ENCODE results near the gene UPK3BL2.
"Not testable (repeated sequence)": the region's sequence is repeated elsewhere in the genome, so short reads cannot be mapped to it uniquely, and the experiment has no call there.

DNA sequence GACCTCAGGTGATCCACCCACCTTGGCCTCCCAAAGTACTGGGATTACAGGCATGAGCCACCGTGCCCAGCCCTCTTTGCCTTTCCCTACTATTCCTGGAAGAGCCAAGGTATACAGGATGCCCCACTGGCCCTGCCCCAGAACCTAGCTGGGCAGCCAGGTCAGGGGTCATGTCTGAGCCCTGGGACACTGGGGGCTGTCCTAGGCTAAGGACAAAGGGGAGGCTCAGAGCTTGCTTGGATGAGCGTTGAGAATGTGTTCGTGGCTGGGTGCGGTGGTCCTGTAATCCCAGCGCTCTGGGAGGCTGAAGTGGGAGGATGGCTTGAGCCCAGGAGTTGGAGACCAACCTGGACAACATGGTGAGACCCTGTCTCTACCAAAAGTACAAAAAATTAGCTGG, 35.0 kb upstream of the UPK3BL2 start:
- not testable (repeated sequence) for TF ChIP-seq POLR2AphosphoS5 (IDR thresholded peaks at IDR 0.05; ENCODE audit: low read depth); SPI1 (IDR thresholded peaks at IDR 0.05; ENCODE audit: borderline replicate concordance, low read depth)
- TF ChIP-seq, protein P1, sequence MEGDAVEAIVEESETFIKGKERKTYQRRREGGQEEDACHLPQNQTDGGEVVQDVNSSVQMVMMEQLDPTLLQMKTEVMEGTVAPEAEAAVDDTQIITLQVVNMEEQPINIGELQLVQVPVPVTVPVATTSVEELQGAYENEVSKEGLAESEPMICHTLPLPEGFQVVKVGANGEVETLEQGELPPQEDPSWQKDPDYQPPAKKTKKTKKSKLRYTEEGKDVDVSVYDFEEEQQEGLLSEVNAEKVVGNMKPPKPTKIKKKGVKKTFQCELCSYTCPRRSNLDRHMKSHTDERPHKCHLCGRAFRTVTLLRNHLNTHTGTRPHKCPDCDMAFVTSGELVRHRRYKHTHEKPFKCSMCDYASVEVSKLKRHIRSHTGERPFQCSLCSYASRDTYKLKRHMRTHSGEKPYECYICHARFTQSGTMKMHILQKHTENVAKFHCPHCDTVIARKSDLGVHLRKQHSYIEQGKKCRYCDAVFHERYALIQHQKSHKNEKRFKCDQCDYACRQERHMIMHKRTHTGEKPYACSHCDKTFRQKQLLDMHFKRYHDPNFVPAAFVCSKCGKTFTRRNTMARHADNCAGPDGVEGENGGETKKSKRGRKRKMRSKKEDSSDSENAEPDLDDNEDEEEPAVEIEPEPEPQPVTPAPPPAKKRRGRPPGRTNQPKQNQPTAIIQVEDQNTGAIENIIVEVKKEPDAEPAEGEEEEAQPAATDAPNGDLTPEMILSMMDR (IDR thresholded peaks at IDR 0.05; ENCODE audit: insufficient read depth, low read length): not testable (repeated sequence)

All from HL-60 (cell line).